Fibroblast of the aortic adventitia (primary cell): Measurements from ENCODE around the gene SLC5A7. TPM values are rescaled to one million over a fixed set of nuclear protein-coding genes. Genes with fewer than 3 reads are reported as not detected.

Experiments used
- DNase-seq: peaks from one replicate; pipeline ENCODE4 v3.0.0-alpha.2; 2010; ENCODE audit warnings: low read depth
- H3K4me3 ChIP-seq: 2 replicates; pipeline ENCODE4 v1.5.1; 2011; ENCODE audit warnings: low read depth, mild to moderate bottlenecking, control low read depth, low read length, moderate library complexity
- total RNA-seq: library from RNA; depleted of rRNA; stranded (reverse); fragments of >200 nt; gene quantifications from 2 replicates; pipeline ENCODE4 v1.2.3, GENCODE V29; 2012; ENCODE audit warnings: low replicate concordance
- TF ChIP-seq, protein P1 (sequence below): IDR thresholded peaks from 2 replicates; pipeline ENCODE4 v1.5.1; 2011; ENCODE audit warnings: mild to moderate bottlenecking, low read length, control low read depth, inconsistent platforms; ENCODE audit not compliant: insufficient read depth

The SLC5A7 gene
- not detected in 2 replicates for total RNA-seq

DNA sequence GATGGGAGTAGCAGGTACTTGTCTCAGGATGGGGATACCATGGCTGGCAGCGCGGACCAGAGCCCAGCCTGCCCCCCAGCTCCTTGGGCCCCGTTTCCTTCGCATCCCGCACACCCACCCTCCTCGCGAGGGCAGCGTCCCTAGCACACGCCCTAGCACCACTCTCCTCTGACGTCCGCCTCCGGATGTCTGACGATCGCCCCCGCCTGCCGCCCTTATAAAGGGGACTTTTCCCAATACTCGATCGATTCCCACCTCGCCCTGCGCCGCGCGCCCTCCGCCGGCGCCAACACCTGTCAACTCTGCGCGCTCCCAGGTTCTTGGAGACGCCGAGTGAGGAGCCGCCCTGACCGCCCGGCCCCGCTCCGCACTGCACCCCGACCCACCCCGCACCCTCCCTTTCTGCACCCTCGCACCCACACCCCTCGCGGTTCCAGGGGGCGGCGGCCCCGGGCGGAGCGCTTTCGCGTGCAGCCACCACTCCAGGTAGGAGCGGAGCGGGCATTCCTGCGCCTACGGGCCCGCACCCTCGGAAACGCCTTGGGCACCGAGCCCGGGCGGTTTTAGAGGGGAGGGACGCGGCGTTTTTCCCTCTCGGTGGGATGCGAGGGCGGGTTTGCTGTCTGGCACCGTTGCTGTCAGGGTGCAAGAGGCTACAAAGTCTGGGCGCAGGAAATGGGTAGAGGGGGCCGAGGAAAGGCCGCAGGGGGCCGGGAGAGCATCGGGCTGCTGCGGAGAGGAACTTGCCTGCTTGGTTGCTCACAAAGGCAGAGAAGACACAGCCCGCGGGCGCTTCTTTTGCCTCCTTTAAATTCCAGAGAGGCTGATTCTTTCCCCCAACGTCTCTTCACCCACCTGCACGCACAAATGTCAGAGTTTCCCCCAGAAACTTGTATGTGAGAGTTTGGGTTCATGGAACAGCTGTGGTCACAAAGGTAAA is at the start of gene SLC5A7:
TSS of gene SLC5A7 (plus strand) at position 247 of the 940 bp plus-strand sequence. CDS start 1,632 bp downstream, outside the sequence.
- TF ChIP-seq, protein P1, sequence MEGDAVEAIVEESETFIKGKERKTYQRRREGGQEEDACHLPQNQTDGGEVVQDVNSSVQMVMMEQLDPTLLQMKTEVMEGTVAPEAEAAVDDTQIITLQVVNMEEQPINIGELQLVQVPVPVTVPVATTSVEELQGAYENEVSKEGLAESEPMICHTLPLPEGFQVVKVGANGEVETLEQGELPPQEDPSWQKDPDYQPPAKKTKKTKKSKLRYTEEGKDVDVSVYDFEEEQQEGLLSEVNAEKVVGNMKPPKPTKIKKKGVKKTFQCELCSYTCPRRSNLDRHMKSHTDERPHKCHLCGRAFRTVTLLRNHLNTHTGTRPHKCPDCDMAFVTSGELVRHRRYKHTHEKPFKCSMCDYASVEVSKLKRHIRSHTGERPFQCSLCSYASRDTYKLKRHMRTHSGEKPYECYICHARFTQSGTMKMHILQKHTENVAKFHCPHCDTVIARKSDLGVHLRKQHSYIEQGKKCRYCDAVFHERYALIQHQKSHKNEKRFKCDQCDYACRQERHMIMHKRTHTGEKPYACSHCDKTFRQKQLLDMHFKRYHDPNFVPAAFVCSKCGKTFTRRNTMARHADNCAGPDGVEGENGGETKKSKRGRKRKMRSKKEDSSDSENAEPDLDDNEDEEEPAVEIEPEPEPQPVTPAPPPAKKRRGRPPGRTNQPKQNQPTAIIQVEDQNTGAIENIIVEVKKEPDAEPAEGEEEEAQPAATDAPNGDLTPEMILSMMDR, result no peak
- H3K4me3 ChIP-seq, result no peak within 1 kb of the TSS
- no peak for DNase-seq

DNA sequence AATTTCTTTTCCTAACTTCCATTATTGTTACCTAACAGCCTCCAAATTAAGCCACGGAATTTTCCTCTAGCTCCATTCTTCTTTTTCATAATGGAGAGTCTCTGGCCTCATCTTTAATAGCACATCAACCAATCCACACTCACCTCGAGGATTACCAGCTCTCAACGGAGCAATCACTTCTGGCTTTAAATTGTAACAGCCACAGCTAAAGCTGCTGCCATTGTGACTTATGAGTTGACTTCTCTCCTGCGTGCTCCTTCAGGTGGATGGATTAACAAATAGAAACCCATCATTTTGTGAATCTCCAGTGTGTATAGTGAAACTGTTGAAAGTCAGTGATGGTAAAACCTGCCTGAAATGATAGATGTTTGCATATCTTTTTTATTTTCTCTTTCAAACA is 24.9 kb upstream of the SLC5A7 start:
- DNase-seq, result no peak
- H3K4me3 ChIP-seq, result no peak overlapping the region
- TF ChIP-seq, protein P1, result no peak

DNA sequence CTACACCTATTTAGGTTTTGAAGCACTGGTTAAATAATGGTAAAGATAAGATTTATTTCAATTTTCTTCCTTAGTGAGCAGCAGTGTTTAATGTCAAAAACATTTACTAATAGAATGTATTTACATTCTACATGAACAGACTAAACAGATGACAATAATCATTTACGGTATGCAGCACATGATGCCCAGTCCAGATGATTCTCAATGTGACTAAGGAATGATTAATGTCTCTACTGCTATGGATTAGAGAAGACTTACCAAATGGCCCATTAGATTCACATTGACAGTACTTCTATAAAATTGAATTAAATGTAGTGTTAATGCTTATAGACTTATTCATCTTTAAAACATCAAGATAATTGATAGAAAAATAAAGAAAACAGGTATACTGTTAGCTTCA is 22.1 kb upstream of the SLC5A7 start:
- DNase-seq, result no peak
- TF ChIP-seq, protein P1, result no peak
- no peak overlapping the region for H3K4me3 ChIP-seq

DNA sequence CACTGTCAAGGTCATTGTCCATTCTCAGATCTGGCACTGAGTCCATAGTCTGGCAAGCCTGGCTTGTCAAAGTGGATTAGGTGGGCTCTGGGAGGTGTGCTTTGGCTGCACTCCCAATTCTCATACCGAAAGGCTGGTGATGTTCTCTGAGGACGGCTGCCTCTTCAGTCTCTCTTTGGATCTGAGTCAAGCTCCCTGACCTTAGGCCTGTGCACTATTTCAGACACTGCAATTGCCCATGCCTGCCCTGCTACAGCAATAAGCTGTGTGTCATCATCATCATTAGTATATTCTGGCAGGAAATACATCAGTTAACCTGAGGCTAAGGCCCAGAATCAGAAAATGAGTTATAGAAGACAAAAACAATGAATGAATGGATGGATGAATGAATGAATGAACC is 1.6 kb upstream of the SLC5A7 start:
- no peak overlapping the region for H3K4me3 ChIP-seq
- DNase-seq, result no peak
- TF ChIP-seq, protein P1, result no peak

DNA sequence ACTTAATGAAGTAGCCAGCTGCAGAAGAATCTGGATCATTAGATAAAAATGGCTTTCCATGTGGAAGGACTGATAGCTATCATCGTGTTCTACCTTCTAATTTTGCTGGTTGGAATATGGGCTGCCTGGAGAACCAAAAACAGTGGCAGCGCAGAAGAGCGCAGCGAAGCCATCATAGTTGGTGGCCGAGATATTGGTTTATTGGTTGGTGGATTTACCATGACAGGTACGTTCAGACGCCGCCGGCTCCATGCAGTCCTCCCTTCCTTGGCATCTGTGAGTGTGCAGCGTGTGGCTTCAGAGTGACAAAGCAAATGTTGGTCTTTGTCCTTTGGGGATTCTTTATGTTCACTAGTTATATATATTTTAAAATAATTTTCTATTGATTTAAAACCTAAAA is 1.8 kb downstream of the SLC5A7 start:
- TF ChIP-seq, protein P1, result no peak
- no peak for DNase-seq
- no peak overlapping the region for H3K4me3 ChIP-seq

DNA sequence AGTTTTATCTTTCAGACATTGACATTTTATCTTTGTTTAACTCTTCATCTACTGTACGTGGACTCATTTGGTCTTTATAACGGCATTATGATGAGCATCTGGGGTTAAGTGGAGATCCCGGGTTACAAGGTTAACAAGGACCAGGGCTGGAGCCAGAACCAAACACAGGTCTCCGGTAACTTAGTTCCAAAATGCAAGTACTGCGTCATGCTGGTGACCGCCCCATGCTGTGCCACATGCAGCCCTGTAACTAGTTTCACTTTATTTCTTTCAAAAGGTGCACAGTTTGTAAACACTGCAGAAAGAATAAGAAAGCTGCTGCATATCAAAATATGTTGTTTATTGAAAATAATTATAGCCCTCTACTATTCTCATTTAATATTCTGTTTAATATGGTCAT is 3.1 kb downstream of the SLC5A7 start:
- no peak for DNase-seq
- TF ChIP-seq, protein P1, result no peak
- H3K4me3 ChIP-seq, result no peak overlapping the region
